ENCODE data around the gene TTC6.
A peak's percentile ranks its signal among the peaks of the same experiment; 100 is the strongest.

TTC6 gene

DNA sequence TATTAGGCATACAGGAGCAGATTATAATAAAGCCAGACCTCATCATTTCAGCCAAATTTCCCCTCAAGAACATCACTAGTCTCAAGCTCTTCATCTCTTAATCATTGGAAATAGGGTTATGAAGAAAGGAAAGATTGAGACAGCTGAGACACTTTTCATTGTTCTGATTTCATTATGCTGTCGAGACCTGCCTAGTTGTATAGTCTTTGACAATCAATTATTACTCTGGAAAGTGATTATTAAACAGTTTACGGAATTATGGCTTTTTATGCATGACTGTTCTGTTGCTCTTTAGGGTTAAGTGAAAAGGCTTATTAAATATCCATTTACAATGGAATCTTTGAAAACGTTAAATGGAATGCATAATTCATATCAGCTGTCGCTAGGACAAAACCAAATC lies 48.3 kb downstream of the TTC6 start:
- peak overlapping the region; percentile 87 for H3K27ac ChIP-seq
- TF ChIP-seq ZFX (IDR thresholded peaks at IDR 0.05; ENCODE audit: borderline replicate concordance) (no peak), CTCF (IDR thresholded peaks at IDR 0.05) (no peak)

All from 22Rv1 (cell line).